Esophagus muscularis mucosa (tissue), 4 donors: ENCODE data around the gene FXYD7. TPM values are rescaled to one million over a fixed set of nuclear protein-coding genes. Genes with fewer than 3 reads are reported as not detected.

Experiments used
- DNase-seq: peaks from one replicate; pipeline ENCODE4 v3.0.0-alpha.2; 2017; ENCODE audit errors: extremely low spot score
- H3K27ac ChIP-seq, 4 donors: fragments of 200-600 bp; sonication (generic); replicated peaks in 1 of 4; 1 replicate in 3 of 4; 2 replicates in 1 of 4; pipeline ENCODE4 v1.5.1; 2016 to 2019; ENCODE audit warnings: mild to moderate bottlenecking in 1 of 4
- H3K27me3 ChIP-seq, 4 donors: fragments of 200-600 bp; sonication (generic); one replicate each; pipeline versions ENCODE4 v1.5.1 to v1.6.0; 2016 to 2019
- H3K36me3 ChIP-seq, 4 donors: fragments of 200-600 bp; sonication (generic); one replicate each; pipeline ENCODE4 v1.5.1; 2016 to 2019
- H3K4me1 ChIP-seq, 4 donors: fragments of 200-600 bp; sonication (generic); one replicate each; pipeline ENCODE4 v1.5.1; 2016 to 2019
- H3K4me3 ChIP-seq, 4 donors: fragments of 200-600 bp; sonication (generic); 1 replicate in 2 of 4; 2 replicates in 2 of 4; pipeline ENCODE4 v1.5.1; 2016 to 2019; ENCODE audit warnings: mild to moderate bottlenecking in 4 of 4, moderate library complexity in 1 of 4
- H3K9me3 ChIP-seq, 4 donors: fragments of 200-600 bp; sonication (generic); 1 replicate in 3 of 4; 2 replicates in 1 of 4; pipeline ENCODE4 v1.5.1; 2016 to 2019
- EP300 ChIP-seq: sonication (generic); formaldehyde crosslinking; IDR thresholded peaks from one replicate; pipeline ENCODE4 v1.6.1; 2017; ENCODE audit warnings: antibody characterized with exemption
- POLR2A ChIP-seq: fragments of 450-650 bp; IDR thresholded peaks from one replicate; pipeline ENCODE4 v1.6.1; 2017; ENCODE audit warnings: antibody characterized with exemption, moderate library complexity, mild to moderate bottlenecking, low read depth
- POLR2AphosphoS5 ChIP-seq, 2 donors: sonication (generic); formaldehyde crosslinking; IDR thresholded peaks; one replicate each; pipeline ENCODE4 v1.6.1; 2017; ENCODE audit warnings: antibody characterized with exemption in 2 of 2
- WGBS: methylation state at CpG from one replicate; pipeline ENCODE4 v1.1.5; 2018; 5-methylcytosine and 5-hydroxymethylcytosine counted together
- intact Hi-C: fragments of 100-400 bp; cut with DNase I; formaldehyde crosslinking; loops from one replicate; pipeline ENCODE4 v1.15.1; 2023
- total RNA-seq, 4 donors: library from RNA; depleted of rRNA; stranded (reverse); fragments of >200 nt; gene quantifications; one replicate each; pipeline versions ENCODE4 v1.1.0 to v1.2.1, GENCODE V29; 2016
- TF ChIP-seq, protein P1 (sequence below), 3 experiments: fragments of 200-600 bp in 2 of 3; fragments of 450-650 bp in 1 of 3; sonication (generic) in 2 of 3; IDR thresholded peaks; one replicate each; pipeline ENCODE4 v1.5.1; 2017 to 2019; ENCODE audit warnings: antibody characterized with exemption in 3 of 3, mild to moderate bottlenecking in 2 of 3, moderate library complexity in 1 of 3

FXYD7 gene, protein sequence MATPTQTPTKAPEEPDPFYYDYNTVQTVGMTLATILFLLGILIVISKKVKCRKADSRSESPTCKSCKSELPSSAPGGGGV
- under 1 TPM in 1 of 4 donors, not detected in 3; 0.71 TPM for total RNA-seq

DNA sequence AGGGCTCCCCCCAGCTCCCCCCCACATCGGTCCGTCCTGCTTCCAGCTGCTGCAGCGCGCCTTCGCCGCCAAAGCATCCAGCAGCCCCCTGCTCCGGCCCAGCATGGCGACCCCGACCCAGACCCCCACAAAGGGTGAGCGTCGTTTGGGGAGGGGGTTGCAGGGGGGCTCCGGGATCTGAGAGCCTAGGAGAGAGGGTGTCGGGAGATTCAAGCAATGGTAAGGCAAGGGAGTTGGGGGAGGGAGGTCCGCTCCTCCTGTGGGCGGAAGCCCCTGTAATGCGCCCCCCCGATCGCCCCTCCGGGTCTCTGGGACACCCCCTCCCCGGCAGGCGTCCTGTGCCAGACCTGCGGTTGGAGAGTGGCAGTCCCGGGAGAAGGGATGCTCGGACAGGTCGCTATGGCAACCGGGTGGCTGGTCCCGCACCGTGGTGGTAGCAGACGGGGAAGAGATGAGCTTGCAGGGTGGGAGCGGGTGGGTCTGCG, at the start of gene FXYD7:
Gene FXYD7, plus strand, starts transcription at position 25 of the 485 bp plus-strand sequence. Its CDS starts 79 bp downstream, at position 104.
- intact Hi-C loops = loop anchor here (5.0 kb wide), 2 partner anchors 76 to 124 kb away; partner anchors contain the start of gene USF2
- TF ChIP-seq EP300 = no peak
- TF ChIP-seq, protein P1, sequence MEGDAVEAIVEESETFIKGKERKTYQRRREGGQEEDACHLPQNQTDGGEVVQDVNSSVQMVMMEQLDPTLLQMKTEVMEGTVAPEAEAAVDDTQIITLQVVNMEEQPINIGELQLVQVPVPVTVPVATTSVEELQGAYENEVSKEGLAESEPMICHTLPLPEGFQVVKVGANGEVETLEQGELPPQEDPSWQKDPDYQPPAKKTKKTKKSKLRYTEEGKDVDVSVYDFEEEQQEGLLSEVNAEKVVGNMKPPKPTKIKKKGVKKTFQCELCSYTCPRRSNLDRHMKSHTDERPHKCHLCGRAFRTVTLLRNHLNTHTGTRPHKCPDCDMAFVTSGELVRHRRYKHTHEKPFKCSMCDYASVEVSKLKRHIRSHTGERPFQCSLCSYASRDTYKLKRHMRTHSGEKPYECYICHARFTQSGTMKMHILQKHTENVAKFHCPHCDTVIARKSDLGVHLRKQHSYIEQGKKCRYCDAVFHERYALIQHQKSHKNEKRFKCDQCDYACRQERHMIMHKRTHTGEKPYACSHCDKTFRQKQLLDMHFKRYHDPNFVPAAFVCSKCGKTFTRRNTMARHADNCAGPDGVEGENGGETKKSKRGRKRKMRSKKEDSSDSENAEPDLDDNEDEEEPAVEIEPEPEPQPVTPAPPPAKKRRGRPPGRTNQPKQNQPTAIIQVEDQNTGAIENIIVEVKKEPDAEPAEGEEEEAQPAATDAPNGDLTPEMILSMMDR (IDR thresholded peaks at IDR 0.05) = no peak
- H3K27ac ChIP-seq = peak within 1 kb of the TSS in 2 of 4 donors; percentile 0 to 11
- no peak for DNase-seq
- 14% methylated on average over 20 of the region's 31 CpGs for WGBS
- H3K4me3 ChIP-seq = peak within 1 kb of the TSS; percentile 16 to 34 (median 26)
- H3K27me3 ChIP-seq = peaks cover 0 to 60% (median 16%) of the 10 kb centered on the region in 4 donors
- peaks cover 0 to 4% (median 0%) of the 10 kb centered on the region in 4 donors for H3K9me3 ChIP-seq
- H3K36me3 ChIP-seq = no peaks in the 10 kb centered on the region
- H3K4me1 ChIP-seq = peaks cover 23 to 56% (median 49%) of the 10 kb centered on the region in 4 donors

DNA sequence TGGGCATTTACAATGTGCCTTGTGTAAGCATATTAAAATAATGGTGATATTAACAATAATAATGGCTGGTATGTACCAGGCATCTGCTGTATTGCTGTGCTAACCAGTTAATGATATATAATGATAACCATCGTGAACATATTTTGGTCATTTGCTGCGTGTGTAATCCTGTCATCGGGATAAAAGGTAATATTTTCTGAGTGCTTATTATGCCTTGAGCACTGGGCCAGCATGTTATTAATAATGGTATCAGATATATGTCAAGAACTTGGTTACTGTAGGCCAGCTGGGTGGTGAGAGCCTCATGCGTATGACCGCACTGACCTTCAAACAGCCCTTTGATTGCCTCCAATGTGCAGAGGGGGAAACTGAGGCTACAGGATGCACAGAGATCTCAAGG, 49.6 kb upstream of the FXYD7 start:
- WGBS = 94% methylated on average over 5 of the region's 5 CpGs

DNA sequence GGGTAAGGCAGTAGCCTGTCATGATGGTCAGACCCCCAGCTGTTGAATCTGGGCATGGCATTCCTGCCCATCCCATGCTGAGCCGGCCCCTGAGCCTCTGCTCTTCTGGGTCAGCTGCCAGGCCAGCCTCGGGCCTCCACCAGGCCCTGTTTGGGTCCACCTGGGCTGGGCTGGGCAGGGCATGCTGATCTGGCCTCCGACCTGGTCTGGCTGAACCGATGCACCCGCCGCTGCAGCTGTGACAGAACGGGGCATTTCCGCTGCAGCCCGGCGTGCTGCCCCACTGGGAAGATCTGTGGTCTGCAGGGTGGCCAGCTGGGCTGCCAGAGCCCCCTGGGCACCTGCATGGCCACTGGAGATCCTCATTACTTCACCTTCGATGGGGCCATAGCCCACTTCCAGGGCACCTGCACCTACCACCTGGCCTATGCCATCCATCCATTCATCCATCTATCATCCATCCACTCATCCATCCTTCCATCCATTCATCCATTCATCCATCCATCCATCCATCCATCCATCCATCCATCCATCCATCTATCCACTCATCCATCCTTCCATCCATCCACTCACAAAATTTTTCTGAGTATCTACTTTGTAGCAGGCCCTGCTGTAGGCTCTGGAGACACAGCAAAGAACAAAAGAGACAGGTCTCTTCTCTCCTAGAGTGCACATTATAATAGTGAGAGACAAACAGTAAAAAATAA, 49.0 kb upstream of the FXYD7 start:
- no peak overlapping the region for H3K4me3 ChIP-seq
- H3K4me1 ChIP-seq = peaks cover 3 to 13% (median 11%) of the 10 kb centered on the region in 4 donors
- 72% methylated on average over 7 of the region's 11 CpGs for WGBS
- intact Hi-C loops = no loop called here
- TF ChIP-seq, protein P1 (IDR thresholded peaks at IDR 0.05) = no peak
- TF ChIP-seq POLR2AphosphoS5 (IDR thresholded peaks at IDR 0.05) = no peak
- no peak for TF ChIP-seq POLR2A
- TF ChIP-seq EP300 = no peak
- no peaks in the 10 kb centered on the region for H3K36me3 ChIP-seq
- H3K9me3 ChIP-seq = no peaks in the 10 kb centered on the region
- no peak for DNase-seq
- no peak overlapping the region for H3K27ac ChIP-seq
- H3K27me3 ChIP-seq = peaks cover 0 to 42% (median 10%) of the 10 kb centered on the region in 4 donors

More for the DNA sequence above, 49.6 kb upstream of the FXYD7 start:
- peaks cover 0 to 48% (median 10%) of the 10 kb centered on the region in 4 donors for H3K27me3 ChIP-seq
- H3K4me1 ChIP-seq = peaks cover 3 to 13% (median 11%) of the 10 kb centered on the region in 4 donors
- intact Hi-C loops = no loop called here
- no peak for DNase-seq
- TF ChIP-seq EP300 (no peak), POLR2AphosphoS5 (IDR thresholded peaks at IDR 0.05) (no peak)
- TF ChIP-seq, protein P1 (IDR thresholded peaks at IDR 0.05) = no peak
- no peaks in the 10 kb centered on the region for H3K36me3 ChIP-seq
- H3K4me3 ChIP-seq = no peak overlapping the region
- H3K27ac ChIP-seq = no peak overlapping the region
- H3K9me3 ChIP-seq = no peaks in the 10 kb centered on the region

DNA sequence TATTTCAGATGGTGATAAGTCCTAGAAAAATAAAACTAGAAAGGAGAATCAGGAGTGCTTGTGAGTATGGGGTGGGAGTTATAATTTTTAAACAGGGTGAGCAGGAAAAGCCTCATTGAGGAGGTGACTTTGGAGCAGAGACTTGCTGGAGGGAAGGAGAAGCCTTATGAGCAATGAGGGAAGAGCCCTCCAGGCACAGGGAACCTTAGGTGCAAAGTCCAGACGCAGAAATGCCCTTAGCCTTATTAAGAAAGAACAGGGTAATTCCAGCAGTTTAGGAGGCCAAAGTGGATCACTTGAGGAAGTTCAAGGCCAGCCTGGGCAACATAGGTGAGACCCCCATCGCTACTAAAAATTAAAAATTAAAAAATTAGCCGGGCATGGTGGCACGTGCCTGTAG, 48.4 kb upstream of the FXYD7 start:
- TF ChIP-seq POLR2AphosphoS5 (IDR thresholded peaks at IDR 0.05) (no peak), POLR2A (no peak), EP300 (no peak)
- TF ChIP-seq, protein P1 (IDR thresholded peaks at IDR 0.05) = no peak
- no peak for DNase-seq
- Histone ChIP-seq H3K9me3 (no peaks in the 10 kb centered on the region), H3K4me3 (no peak overlapping the region), H3K27me3 (peaks cover 0 to 37% (median 10%) of the 10 kb centered on the region in 4 donors), H3K36me3 (no peaks in the 10 kb centered on the region), H3K27ac (no peak overlapping the region), H3K4me1 (peaks cover 3 to 13% (median 11%) of the 10 kb centered on the region in 4 donors)
- WGBS = 76% methylated on average over 4 of the region's 4 CpGs
- intact Hi-C loops = no loop called here
